GM19438 (cell line): ENCODE results near the gene HSPG2.
"Not testable (repeated sequence)": the region's sequence is repeated elsewhere in the genome, so short reads cannot be mapped to it uniquely, and the experiment has no call there.

Experiments
- ATAC-seq: cut with Tn5 transposase; IDR thresholded peaks from one replicate; pipeline ENCODE4 v1.9.1; 2021; ENCODE audit warnings: low read depth; ENCODE audit not compliant: unreplicated experiment

The HSPG2 gene

GRCh38 chr1:21814981-21815582, 122.0 kb downstream of the HSPG2 start:
- ATAC-seq: no peak

- no peak for ATAC-seq
Measured at GRCh38 chr1:21814241-21814918, 122.7 kb downstream of the HSPG2 start.

- ATAC-seq: no peak
Measured at GRCh38 chr1:21813542-21813941, 123.6 kb downstream of the HSPG2 start.

GRCh38 chr1:21811875-21812305, 125.2 kb downstream of the HSPG2 start, which contains the start of gene LDLRAD2:
LDLRAD2 (plus strand) TSS chr1:21812265; CDS start chr1:21812452, 187 bp downstream.
- no peak for ATAC-seq

GRCh38 chr1:21804536-21804935, 132.6 kb downstream of the HSPG2 start:
- ATAC-seq: no peak

- no peak for ATAC-seq
Measured at GRCh38 chr1:21801100-21801499, 136.0 kb downstream of the HSPG2 start.

- ATAC-seq: no peak
Measured at GRCh38 chr1:21799730-21800129, 137.4 kb downstream of the HSPG2 start.

GRCh38 chr1:21795075-21795474, 142.0 kb downstream of the HSPG2 start:
- ATAC-seq: no peak

- no peak for ATAC-seq
Measured at GRCh38 chr1:21794656-21795055, 142.5 kb downstream of the HSPG2 start.

- ATAC-seq: no peak
Measured at GRCh38 chr1:21793104-21793503, 144.0 kb downstream of the HSPG2 start.

GRCh38 chr1:21786640-21787039, 150.5 kb downstream of the HSPG2 start:
- no peak for ATAC-seq

GRCh38 chr1:21785764-21786163, 151.3 kb downstream of the HSPG2 start:
- not testable (repeated sequence) for ATAC-seq

GRCh38 chr1:21783679-21784603, 153.2 kb downstream of the HSPG2 start:
- no peak for ATAC-seq

GRCh38 chr1:21782868-21783678, 154.0 kb downstream of the HSPG2 start, which contains the start of gene USP48:
USP48 (minus strand) TSS chr1:21783149; CDS start chr1:21782957, 192 bp downstream.
- peak; percentile 61 for ATAC-seq

- peak; percentile 26 for ATAC-seq
Measured at GRCh38 chr1:21782349-21782867, 154.7 kb downstream of the HSPG2 start.

GRCh38 chr1:21781815-21782348, 155.2 kb downstream of the HSPG2 start:
- ATAC-seq: peak; percentile 25

- ATAC-seq: no peak
Measured at GRCh38 chr1:21779613-21780521, 157.2 kb downstream of the HSPG2 start.

- ATAC-seq: no peak
Measured at GRCh38 chr1:21778405-21778727, 158.7 kb downstream of the HSPG2 start.

GRCh38 chr1:21776925-21777324, 160.2 kb downstream of the HSPG2 start:
- ATAC-seq: not testable (repeated sequence)
